CD4-positive, alpha-beta T cell treated with Interleukin-17A for 4 hours (primary cell): Measurements from ENCODE around the gene CLIC2.
"Not testable (repeated sequence)": the region's sequence is repeated elsewhere in the genome, so short reads cannot be mapped to it uniquely, and the experiment has no call there.

ENCODE experiments used
- DNase-seq: peaks from one replicate; pipeline ENCODE4 v3.0.0-alpha.2; 2020; ENCODE audit warnings: mixed read lengths

The CLIC2 gene

DNA sequence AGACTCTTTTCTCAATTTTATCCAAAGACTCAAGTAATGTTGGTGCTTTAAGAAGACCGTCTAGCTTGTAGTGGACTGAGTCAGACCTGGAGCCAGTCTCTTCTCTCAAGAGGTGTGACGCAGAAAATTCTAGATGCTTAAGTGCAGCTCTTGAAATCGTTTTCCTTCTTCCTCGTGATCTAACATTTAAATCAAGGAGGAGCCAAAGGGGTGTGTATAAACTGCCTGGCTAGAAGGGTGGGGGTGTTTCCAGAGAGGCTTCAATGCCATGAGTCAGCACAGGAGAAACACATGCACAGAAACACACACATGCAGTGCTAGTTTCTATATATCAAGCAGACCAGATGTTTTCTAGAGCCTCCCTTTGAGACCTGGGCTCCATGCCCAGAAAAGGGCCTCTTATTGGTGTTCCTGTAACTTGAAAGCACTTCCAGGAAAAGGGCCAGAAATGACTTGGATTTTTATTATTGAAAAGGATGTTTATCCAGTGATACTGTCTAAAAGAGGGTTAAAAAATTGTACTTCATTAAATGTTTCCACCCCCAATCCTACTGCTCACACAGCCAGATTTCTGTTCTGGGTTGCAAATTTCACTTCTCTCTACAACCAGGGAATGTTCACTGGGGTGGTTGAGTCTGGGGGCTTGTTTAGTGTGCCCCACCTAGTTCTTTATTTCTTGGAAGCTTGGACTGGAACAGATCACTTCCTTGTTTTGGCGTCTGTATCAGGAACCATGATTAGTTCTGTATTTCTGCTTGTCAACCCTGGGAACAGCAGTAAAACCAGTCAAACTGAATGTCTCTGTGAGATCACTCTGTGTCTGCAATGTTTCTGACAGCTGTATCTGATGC is at the start of gene CLIC2:
Gene CLIC2 (minus strand): TSS at position 129 of the 851 bp plus-strand sequence. CDS start 187 bp downstream, outside the sequence.
- no peak for DNase-seq

DNA sequence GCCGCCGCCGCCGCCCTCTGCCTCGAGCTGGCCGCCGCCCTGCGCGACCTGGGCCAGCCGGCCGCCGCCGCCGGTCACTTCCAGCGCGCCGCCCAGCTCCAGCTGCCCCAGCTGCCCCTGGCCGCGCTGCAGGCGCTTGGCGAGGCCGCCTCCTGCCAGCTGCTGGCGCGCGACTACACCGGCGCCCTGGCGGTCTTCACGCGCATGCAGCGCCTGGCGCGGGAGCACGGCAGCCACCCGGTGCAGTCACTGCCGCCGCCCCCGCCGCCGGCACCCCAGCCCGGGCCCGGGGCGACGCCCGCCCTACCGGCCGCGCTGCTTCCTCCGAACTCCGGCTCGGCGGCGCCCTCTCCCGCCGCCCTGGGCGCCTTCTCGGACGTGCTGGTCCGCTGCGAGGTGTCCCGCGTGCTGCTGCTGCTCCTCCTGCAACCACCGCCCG is 48.1 kb upstream of the CLIC2 start:
- DNase-seq: not testable (repeated sequence)

DNA sequence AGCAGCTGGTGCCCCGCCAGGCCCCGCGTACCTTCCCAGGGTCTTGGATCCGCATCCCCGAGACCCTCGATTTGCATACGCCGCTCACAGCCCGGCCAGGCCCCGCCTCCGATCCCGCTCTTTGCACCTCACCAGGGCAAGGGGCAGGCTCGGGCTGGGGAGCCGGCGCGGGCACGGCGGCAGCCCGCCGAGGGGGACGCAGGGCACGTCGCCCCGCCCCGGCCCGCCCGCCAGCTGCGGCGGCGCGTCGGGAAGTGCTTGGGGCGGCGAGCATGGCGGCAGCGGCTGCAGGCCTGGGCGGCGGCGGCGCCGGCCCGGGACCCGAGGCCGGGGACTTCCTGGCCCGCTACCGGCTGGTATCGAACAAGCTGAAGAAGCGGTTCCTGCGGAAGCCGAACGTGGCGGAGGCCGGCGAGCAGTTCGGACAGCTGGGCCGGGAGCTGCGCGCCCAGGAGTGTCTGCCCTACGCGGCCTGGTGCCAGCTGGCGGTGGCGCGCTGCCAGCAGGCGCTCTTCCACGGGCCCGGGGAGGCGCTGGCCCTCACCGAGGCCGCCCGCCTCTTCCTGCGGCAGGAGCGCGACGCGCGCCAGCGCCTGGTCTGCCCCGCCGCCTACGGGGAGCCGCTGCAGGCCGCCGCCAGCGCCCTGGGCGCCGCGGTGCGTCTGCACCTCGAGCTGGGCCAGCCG is 47.6 kb upstream of the CLIC2 start, which contains the start of gene F8A2:
Gene F8A2 (plus strand): TSS at position 253 of the 686 bp plus-strand sequence. CDS start 20 bp downstream, at position 273.
- DNase-seq: not testable (repeated sequence)

DNA sequence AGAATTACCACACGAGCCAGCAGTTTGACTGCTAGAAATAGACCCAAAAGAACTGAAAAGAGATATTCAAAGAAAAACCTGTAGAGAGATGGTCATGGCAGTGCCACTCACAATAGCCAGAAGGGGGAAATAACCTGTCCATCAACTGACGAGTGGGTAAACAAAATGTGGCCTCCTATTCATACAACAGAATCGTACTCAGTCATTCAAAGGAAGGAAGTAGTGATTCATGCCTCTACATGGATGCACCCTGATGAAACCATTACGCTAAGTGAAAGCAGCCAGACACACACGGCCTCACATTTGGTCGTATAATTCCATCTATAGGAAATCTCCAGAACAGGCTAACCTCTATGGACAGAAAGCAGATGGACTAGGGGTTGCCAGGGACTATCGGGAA is 45.4 kb upstream of the CLIC2 start:
- not testable (repeated sequence) for DNase-seq

DNA sequence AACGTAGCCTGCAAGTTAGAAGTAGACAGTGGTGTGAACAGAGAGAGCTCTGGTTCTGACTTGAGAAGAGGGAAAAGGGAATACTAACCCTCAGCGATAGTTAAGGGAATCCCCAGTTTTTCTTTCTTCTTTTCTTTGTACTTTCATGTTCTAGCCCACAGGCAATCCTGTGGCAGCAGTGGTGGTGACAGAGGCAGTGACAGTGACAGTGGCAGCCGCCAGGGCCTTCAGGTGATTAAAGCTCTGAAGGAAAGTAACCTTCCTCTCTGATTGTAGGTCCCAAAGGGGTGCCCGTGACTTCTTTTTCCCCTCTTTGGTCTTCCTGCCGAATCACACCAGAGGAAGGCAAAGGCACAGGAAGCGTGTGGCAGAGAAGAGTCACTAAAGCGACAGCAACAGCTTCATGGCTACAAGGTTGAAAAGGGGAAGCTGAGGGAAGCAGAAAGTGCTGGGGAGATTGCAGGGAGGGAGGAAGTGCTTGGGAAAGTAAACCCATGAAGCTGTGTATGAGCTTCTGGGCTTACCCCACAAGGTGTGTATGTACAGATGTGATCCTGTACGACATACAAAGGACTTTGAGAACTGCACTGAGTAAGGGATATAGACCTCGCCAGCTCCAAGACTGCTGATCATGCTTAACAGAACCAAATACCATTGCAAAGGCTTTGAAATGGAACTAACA is 39.5 kb upstream of the CLIC2 start:
- not testable (repeated sequence) for DNase-seq

DNA sequence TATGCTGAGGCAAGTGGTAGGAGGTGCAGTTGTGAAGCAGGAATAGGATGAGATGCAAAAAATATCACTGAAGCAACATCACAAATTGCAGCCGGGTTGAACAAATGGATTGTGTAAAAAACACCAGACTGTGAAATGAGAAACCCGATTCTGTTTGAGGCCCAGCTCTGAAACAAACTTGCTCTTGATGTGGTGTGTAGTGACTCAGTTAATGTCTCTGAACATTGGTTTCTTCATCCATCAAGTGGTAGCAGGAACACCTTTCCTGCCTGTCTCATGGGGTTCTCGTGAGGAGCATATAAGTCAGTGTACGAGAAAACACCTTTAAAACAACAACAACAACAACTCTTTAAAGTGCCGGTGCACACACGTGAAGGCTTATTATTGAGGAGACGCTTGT is 29.3 kb upstream of the CLIC2 start:
- not testable (repeated sequence) for DNase-seq

DNA sequence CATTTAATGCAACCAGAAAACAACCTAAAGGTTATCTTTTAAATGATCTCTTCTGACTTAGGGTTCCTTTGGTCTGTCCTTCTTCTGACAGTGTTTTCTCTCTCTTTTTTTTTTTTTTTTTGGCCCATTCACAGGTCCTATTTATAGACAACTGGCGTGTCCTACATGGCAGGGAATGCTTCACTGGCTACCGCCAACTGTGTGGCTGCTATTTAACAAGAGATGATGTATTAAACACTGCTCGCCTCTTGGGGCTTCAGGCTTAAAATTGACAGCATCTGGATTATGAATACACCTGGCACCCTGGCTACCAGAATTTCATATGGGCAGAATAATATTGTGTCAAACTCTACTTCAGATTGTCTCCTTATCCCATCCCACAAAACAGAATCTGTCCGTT is 15.0 kb upstream of the CLIC2 start:
- DNase-seq: not testable (repeated sequence)

DNA sequence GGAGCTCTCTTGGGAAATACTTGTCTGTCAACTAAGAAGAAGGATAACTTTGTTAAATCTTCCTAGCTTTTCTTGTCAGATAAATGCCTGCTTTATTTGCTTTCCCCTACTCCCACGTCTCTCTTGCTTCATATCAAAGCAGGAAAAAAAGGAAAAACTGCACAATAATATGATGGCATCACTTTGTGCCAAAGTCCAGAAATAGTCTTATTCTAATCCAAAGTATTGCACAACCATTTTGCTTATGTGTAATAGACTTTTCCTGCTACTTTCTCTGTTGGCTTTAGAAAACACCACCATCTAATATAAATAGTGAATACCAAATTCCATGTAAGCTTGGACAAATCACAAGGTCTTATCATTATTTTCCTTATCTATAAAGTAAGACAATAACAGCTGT is 11.3 kb upstream of the CLIC2 start:
- DNase-seq: not testable (repeated sequence)

DNA sequence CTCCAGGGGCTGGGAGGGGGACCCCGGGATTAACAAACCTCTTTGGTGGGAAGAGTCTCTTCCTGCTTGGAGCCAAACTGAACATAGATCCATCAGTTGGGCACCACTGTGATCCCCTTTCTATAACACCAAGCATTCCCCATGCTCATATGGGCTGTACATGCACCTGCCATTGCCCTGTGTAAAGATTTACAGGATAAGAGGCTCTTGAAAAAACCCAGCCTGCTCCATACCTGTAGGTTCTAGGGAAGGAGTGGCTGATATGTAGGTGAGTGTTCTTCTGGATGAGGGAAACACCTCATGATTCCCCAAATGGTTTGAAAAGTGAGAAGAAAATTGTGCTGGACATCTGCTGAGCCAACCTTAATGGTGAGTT is 911 bp upstream of the CLIC2 start:
- DNase-seq: not testable (repeated sequence)

DNA sequence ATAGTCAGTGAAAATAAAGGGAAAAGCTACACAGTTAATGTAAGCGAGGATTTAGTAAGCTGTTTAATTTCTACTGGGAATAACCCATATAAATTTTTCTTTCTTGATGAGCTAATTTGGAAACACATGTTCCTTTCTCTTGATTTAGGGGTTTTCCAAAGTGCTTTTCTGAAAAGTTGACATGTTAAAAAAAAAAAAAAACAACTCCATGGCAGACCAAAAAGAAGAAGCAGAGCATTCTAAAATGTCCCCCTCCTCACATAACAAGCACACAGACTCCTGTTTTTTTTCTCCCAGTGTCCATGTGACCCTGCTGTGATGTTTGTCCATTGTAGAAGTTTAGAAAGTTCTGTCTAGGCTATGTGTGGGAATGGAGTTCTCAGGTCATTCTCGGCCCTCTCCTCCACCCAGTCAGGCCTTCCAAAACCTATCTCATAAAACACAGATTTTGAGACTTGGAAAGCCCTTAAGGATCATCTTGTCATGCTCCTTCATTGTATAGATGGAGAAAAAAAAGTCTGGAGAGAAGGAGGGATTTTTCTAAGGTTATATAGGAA is 792 bp downstream of the CLIC2 start:
- no peak for DNase-seq

DNA sequence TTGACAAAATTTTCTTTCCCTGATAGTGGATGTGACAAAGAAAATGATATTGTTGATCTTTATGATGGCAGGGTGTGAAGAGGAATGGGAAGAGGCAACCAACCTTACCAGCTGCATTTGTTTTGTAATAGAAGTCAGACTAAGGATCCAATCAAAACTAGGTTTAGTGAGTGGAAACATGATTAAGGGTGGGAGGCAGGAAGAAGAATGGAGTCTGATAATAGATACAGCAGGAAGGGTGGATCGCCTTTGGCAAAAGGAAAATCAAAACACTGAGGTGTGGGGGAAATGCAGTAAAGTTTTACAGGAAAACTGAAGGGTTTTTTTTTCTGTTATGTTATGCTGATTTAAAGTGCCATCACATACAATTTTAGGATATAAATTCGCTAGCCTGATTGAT is 3.4 kb downstream of the CLIC2 start:
- DNase-seq: no peak

DNA sequence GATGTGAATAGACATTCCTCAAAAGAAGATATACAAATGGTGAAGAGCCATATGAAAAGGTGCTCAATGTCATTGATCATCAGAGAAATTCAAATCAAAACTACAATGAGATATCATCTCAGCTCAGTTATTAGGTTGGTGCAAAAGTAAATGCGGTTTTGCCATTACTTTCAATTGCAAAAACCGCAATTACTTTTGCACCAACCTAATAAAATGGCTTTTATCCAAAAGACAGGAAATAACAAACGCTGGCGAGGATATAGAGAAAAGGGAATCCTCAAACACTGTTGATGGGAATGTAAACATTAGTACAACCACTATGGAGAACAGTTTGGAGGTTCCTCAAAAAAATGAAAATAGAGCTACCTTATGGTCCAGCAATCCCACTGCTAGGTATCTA is 5.1 kb downstream of the CLIC2 start:
- DNase-seq: no peak

DNA sequence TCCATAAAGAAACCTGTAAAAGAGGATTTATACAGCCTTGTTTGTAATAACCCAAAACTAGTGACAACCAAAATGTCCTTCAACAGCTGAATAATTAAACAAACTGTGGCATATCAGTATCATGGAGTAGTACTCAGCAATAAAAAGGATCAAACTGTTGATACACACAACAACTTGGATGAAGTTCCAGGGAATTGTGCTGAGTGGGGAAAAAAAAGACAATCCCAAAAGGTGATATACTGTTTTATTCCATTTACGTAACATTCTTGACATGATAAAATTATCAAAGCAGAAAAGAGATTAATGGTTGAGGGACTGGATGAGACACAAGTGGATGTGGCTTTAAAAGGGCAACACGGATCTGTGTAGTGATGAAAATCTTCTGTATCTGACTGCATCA is 7.8 kb downstream of the CLIC2 start:
- no peak for DNase-seq

DNA sequence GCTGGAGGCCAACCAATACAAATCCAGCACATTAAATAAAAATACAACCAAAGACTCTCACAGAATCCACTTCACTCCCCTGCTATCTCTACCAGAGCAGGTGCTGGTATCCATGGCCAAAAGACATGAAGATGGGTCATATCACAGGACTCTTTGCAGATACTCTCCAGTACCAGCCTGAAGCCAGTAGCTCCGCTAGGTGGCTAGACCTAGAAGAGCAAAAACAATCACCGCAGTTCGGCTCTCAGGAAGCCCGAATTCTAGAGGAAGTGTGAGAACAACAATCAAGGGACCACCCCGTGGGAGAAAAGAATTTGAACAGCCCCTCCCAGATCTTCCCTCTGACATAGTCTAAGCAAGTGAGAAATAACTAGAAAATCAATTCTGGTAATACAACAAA is 20.2 kb downstream of the CLIC2 start:
- DNase-seq: no peak

DNA sequence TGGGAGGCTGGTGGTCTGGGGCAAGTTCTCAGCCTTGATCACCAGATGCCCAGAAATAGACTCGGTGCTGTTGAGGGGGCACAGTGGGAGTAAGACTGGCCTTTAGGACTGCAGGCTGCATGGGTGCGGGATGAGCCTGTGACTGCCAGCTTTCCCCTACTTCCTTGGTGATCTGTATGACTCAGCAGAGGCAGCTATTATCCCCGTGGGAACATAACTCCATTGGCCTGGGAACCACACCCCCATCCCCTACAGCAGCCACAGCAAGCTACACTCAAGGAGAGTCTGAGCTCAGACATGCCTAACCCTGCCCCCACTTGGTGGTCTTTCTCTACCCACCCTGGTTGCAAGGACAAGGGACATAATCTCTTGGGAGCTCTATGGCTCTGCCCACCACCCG is 20.6 kb downstream of the CLIC2 start:
- no peak for DNase-seq

DNA sequence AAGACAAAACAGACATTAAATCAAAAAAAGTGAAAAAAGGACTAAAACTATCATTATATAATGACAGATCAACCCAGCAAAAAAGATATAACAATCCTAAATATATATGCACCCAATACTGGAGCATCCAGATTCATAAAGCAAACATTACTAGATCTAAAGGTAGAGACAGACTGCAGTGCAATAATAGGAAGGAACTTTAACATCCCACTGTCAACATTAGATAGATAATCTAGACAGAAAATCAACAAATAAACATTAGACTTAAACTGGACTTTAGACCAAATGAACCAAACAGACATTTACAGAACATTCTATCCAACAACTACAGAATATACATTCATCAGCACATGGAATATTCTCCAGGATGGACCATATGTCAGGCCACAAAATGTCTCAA is 40.6 kb downstream of the CLIC2 start:
- no peak for DNase-seq

DNA sequence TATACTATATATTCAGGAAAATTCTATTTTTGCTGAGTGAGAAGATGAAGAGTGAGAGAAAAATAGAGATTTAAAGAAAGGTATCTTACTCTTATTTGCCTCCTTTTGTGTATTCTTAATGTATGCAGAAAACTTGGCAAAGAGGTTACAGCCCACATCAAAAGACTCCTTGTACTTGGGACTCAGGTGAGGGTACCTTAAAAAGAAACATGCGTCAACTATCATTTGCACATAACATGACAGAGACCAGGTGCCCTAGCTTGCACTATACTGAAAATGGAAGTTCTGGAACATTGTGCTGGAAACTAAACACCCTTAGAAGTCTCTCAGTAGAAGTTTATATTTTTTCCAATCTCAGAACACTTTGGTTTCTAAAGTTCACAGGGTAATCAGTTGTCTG is 54.5 kb downstream of the CLIC2 start:
- no peak for DNase-seq

DNA sequence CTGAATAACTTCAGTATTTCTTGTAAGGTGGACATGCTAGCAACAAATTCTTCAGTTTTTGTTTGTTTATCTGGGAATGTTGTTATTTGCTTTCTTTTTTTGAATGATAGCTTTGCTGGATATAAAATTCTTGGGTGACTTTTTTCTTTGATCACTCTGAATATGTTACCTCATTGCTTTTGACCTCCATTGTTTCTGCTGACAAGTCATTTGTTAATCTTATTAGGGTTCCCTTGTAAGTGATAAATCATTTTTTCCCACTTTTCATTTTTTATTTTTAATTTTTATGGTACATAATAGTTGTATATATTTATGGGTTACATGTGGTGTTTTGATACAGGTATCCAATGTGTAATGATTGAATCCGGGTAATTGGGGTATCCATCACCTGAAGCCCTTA is 63.4 kb downstream of the CLIC2 start:
- no peak for DNase-seq

DNA sequence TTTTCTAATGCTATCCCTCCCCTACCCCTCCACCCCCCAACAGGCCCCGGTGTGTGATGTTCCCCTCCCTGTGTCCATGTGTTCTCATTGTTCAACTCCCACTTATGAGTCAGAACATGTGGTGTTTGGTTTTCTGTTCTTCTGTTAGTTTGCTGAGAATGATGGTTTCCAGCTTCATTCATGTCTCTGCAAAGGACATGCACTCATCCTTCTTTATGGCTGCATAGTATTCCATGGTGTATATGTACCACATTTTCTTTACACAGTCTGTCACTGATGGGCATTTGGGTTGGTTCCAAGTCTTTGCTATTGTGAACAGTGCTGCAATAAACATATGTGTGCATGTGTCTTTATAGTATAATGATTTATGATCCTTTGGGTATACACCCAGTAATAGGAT is 66.4 kb downstream of the CLIC2 start:
- DNase-seq: not testable (repeated sequence)

DNA sequence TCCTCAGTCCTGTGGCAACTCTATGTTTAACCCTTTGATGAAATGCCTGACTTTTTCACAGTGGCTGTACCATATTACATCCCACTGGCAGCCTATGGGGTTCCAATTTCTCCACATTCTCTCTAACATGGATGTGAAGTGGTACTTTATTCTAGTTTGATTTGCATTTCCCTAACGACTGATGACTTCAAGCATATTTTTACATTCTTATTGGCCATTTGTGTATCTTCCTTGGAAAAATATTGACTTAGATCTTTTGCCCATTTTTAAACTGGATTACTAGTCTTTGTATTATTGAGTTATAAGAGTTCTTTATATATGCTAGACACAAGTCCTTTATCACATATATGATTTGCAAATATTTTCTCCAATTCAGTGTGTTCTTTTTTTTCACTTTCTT is 68.0 kb downstream of the CLIC2 start:
- DNase-seq: no peak

DNA sequence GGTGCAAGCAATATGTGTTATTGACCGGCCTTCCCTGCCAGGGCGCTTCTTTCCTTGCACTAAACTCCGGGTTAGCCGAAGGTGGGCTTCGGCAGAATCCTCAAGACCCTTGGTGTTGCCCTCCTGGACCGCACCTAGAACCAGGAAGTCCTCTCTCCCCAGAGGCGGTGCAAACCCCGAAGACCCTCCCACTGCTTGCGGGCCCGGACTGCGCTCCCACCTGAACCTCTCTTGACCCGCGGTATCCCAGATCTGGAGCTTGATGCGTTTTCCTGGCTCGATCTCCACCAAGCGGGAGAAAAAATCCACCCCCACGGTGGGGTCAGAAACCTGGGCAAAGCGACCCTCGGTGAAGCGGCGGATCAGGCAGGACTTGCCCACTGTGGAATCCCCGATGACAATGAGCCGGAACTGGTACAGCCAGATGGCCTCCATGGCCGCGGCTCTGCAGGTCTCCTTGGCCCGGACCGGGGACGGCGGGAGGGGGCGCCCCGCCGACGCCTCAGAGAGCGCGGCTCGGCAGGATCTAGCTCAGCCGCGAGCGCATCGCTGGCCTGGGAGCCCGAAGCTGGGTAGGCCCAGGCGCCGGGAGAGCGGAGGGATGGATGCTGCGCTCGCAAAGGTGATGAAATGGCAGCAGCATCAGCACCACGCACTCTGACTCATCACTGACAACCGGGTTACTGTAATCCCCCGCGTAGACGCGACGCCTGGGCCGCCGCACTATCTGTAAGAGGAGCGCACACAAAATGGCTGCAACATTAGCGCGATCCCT is 70.4 kb downstream of the CLIC2 start, which contains the start of gene RAB39B:
Gene RAB39B (minus strand): TSS at position 638 of the 775 bp plus-strand sequence. CDS start 203 bp downstream, at position 435.
- peak; percentile 78 for DNase-seq
